ENCODE results near the gene IFIH1. TPM values are rescaled to one million over a fixed set of nuclear protein-coding genes. Genes with fewer than 3 reads are reported as not detected.

The IFIH1 gene
- total RNA-seq, 1 experiment from 2014 or later, result 7.8 TPM

- no peaks in the 10 kb centered on the region for H4K20me1 ChIP-seq (ENCODE audit: low read length)
- no peaks in the 10 kb centered on the region for H3K9me2 ChIP-seq (replicated peaks; ENCODE audit: low read length)
- H2AFZ ChIP-seq (ENCODE audit: low read length), result no peak overlapping the region
- no peak overlapping the region for H3K27ac ChIP-seq (ENCODE audit: low read length)
- H3K36me3 ChIP-seq (ENCODE audit: low read depth, low read length), result no peaks in the 10 kb centered on the region
- no peaks in the 10 kb centered on the region for H3K27me3 ChIP-seq (ENCODE audit: low read length)
- no peaks in the 10 kb centered on the region for H3K79me2 ChIP-seq (ENCODE audit: low read length)
- ChIA-PET POLR2A (ENCODE audit: unreplicated experiment) (no interaction called here), CTCF (no interaction called here)
- ATAC-seq (no peak), DNase-seq (no peak)
- H3K4me2 ChIP-seq (ENCODE audit: low read length), result no peak overlapping the region
- no peaks in the 10 kb centered on the region for H3K9me3 ChIP-seq (ENCODE audit: low read length)
- H3F3A ChIP-seq (ENCODE audit: low read length, unreplicated experiment), result no peaks in the 10 kb centered on the region
- H3K4me1 ChIP-seq (ENCODE audit: insufficient read depth, low read length), result no peaks in the 10 kb centered on the region
- intact Hi-C loops (cut with micrococcal nuclease), result no loop called here
- H3K9ac ChIP-seq (ENCODE audit: low read length), result no peak overlapping the region
- BruUV-seq (replicated peaks), result no TSS peak
- H3K4me3 ChIP-seq (ENCODE audit: low read length), result no peak overlapping the region
- TF ChIP-seq EZH2 (IDR thresholded peaks at IDR 0.05; ENCODE audit: low read length, unreplicated experiment) (no peak), EZH2phosphoT487 (IDR thresholded peaks at IDR 0.05; ENCODE audit: borderline replicate concordance, low read length) (no peak), CTCF (conservative IDR thresholded peaks at IDR 0.05; ENCODE audit: low read depth, low read length) (no peak)
Measured at GRCh38 chr2:162267996-162268395, 50.5 kb downstream of the IFIH1 start.

GRCh38 chr2:162267496-162267895 lies 51.0 kb downstream of the IFIH1 start:
- H3K4me2 ChIP-seq (ENCODE audit: low read length), result no peak overlapping the region
- ATAC-seq, result no peak
- H3K4me1 ChIP-seq (ENCODE audit: insufficient read depth, low read length), result no peaks in the 10 kb centered on the region
- no peaks in the 10 kb centered on the region for H4K20me1 ChIP-seq (ENCODE audit: low read length)
- TF ChIP-seq CTCF (conservative IDR thresholded peaks at IDR 0.05; ENCODE audit: low read depth, low read length), result no peak
- TF ChIP-seq EZH2 (IDR thresholded peaks at IDR 0.05; ENCODE audit: low read length, unreplicated experiment), result no peak
- TF ChIP-seq EZH2phosphoT487 (IDR thresholded peaks at IDR 0.05; ENCODE audit: borderline replicate concordance, low read length), result no peak
- no peak overlapping the region for H2AFZ ChIP-seq (ENCODE audit: low read length)
- ChIA-PET POLR2A (ENCODE audit: unreplicated experiment) (no interaction called here), CTCF (no interaction called here)
- no peak overlapping the region for H3K27ac ChIP-seq (ENCODE audit: low read length)
- no peak overlapping the region for H3K4me3 ChIP-seq (ENCODE audit: low read length)
- H3K9me2 ChIP-seq (replicated peaks; ENCODE audit: low read length), result no peaks in the 10 kb centered on the region
- H3K79me2 ChIP-seq (ENCODE audit: low read length), result no peaks in the 10 kb centered on the region
- intact Hi-C loops (cut with micrococcal nuclease), result no loop called here
- no TSS peak for BruUV-seq (replicated peaks)
- no peak for DNase-seq
- no peaks in the 10 kb centered on the region for H3K27me3 ChIP-seq (ENCODE audit: low read length)
- no peaks in the 10 kb centered on the region for H3K9me3 ChIP-seq (ENCODE audit: low read length)
- H3K9ac ChIP-seq (ENCODE audit: low read length), result no peak overlapping the region
- H3F3A ChIP-seq (ENCODE audit: low read length, unreplicated experiment), result no peaks in the 10 kb centered on the region
- no peaks in the 10 kb centered on the region for H3K36me3 ChIP-seq (ENCODE audit: low read depth, low read length)

- no TSS peak for BruUV-seq (replicated peaks)
- ATAC-seq (no peak), DNase-seq (no peak)
- peaks cover 3% of the 10 kb centered on the region for H3F3A ChIP-seq (ENCODE audit: low read length, unreplicated experiment)
- H3K36me3 ChIP-seq (ENCODE audit: low read depth, low read length), result no peaks in the 10 kb centered on the region
- H3K79me2 ChIP-seq (ENCODE audit: low read length), result no peaks in the 10 kb centered on the region
- no peaks in the 10 kb centered on the region for H4K20me1 ChIP-seq (ENCODE audit: low read length)
- no peaks in the 10 kb centered on the region for H3K9me2 ChIP-seq (replicated peaks; ENCODE audit: low read length)
- TF ChIP-seq CTCF (conservative IDR thresholded peaks at IDR 0.05; ENCODE audit: low read depth, low read length), result no peak
- H3K4me3 ChIP-seq (ENCODE audit: low read length), result no peak overlapping the region
- H3K4me1 ChIP-seq (ENCODE audit: insufficient read depth, low read length), result peaks cover 7% of the 10 kb centered on the region
- no peak overlapping the region for H2AFZ ChIP-seq (ENCODE audit: low read length)
- no peak overlapping the region for H3K4me2 ChIP-seq (ENCODE audit: low read length)
- ChIA-PET POLR2A (ENCODE audit: unreplicated experiment) (no interaction called here), CTCF (no interaction called here)
- intact Hi-C loops (cut with micrococcal nuclease), result no loop called here
- H3K27me3 ChIP-seq (ENCODE audit: low read length), result no peaks in the 10 kb centered on the region
- no peak overlapping the region for H3K27ac ChIP-seq (ENCODE audit: low read length)
- no peaks in the 10 kb centered on the region for H3K9me3 ChIP-seq (ENCODE audit: low read length)
- no peak overlapping the region for H3K9ac ChIP-seq (ENCODE audit: low read length)
Measured at GRCh38 chr2:162266460-162266760, 52.1 kb downstream of the IFIH1 start.
